HG02588 (cell line): ENCODE data around the gene ZBTB20.
A peak's percentile ranks its signal among the peaks of the same experiment; 100 is the strongest.

Source experiments
- ATAC-seq: cut with Tn5 transposase; IDR thresholded peaks from one replicate; pipeline ENCODE4 v1.9.1; 2021; ENCODE audit warnings: mild to moderate bottlenecking, moderate library complexity; ENCODE audit not compliant: unreplicated experiment

The ZBTB20 gene

GRCh38 chr3:114596147-114596546 is 550.9 kb downstream of the ZBTB20 start:
- no peak for ATAC-seq

GRCh38 chr3:114595522-114596028 is 551.5 kb downstream of the ZBTB20 start:
- no peak for ATAC-seq

- no peak for ATAC-seq
These were observed 556.6 kb downstream of the ZBTB20 start for GRCh38 chr3:114590309-114591047.

GRCh38 chr3:114587986-114588385 is 559.1 kb downstream of the ZBTB20 start:
- ATAC-seq, result no peak

GRCh38 chr3:114586119-114586518 is 561.0 kb downstream of the ZBTB20 start:
- ATAC-seq, result no peak

- no peak for ATAC-seq
These were observed 561.4 kb downstream of the ZBTB20 start for GRCh38 chr3:114585687-114586086.

- ATAC-seq, result no peak
These were observed 562.2 kb downstream of the ZBTB20 start for GRCh38 chr3:114584734-114585371.

- peak; percentile 84 for ATAC-seq
These were observed 564.2 kb downstream of the ZBTB20 start for GRCh38 chr3:114582929-114583328.

- no peak for ATAC-seq
These were observed 574.6 kb downstream of the ZBTB20 start for GRCh38 chr3:114572364-114573062.

- ATAC-seq, result no peak
These were observed 575.7 kb downstream of the ZBTB20 start for GRCh38 chr3:114571363-114571762.

GRCh38 chr3:114569186-114569585 is 577.9 kb downstream of the ZBTB20 start:
- no peak for ATAC-seq

- no peak for ATAC-seq
These were observed 579.3 kb downstream of the ZBTB20 start for GRCh38 chr3:114567771-114568170.

- no peak for ATAC-seq
These were observed 580.3 kb downstream of the ZBTB20 start for GRCh38 chr3:114566767-114567166.

- ATAC-seq, result peak; percentile 70
These were observed 580.8 kb downstream of the ZBTB20 start for GRCh38 chr3:114566162-114566755.

GRCh38 chr3:114565216-114565615 is 581.9 kb downstream of the ZBTB20 start:
- ATAC-seq, result no peak

GRCh38 chr3:114563720-114564119 is 583.4 kb downstream of the ZBTB20 start:
- no peak for ATAC-seq

- no peak for ATAC-seq
These were observed 584.5 kb downstream of the ZBTB20 start for GRCh38 chr3:114562557-114562956.

- no peak for ATAC-seq
These were observed 588.8 kb downstream of the ZBTB20 start for GRCh38 chr3:114558271-114558670.

- no peak for ATAC-seq
These were observed 589.3 kb downstream of the ZBTB20 start for GRCh38 chr3:114557791-114558190.

GRCh38 chr3:114556657-114557213 is 590.4 kb downstream of the ZBTB20 start:
- ATAC-seq, result no peak

GRCh38 chr3:114554731-114555130 is 592.4 kb downstream of the ZBTB20 start:
- no peak for ATAC-seq
